CD4-positive, alpha-beta T cell treated with Interleukin-21 for 1 hour (primary cell): ENCODE measurements around the gene YBX2.
A peak's percentile ranks its signal among the peaks of the same experiment; 100 is the strongest.
"Not testable (repeated sequence)": the region's sequence is repeated elsewhere in the genome, so short reads cannot be mapped to it uniquely, and the experiment has no call there.

Experiments used
- DNase-seq: peaks from one replicate; pipeline ENCODE4 v3.0.0-alpha.2; 2020

The YBX2 gene

DNA sequence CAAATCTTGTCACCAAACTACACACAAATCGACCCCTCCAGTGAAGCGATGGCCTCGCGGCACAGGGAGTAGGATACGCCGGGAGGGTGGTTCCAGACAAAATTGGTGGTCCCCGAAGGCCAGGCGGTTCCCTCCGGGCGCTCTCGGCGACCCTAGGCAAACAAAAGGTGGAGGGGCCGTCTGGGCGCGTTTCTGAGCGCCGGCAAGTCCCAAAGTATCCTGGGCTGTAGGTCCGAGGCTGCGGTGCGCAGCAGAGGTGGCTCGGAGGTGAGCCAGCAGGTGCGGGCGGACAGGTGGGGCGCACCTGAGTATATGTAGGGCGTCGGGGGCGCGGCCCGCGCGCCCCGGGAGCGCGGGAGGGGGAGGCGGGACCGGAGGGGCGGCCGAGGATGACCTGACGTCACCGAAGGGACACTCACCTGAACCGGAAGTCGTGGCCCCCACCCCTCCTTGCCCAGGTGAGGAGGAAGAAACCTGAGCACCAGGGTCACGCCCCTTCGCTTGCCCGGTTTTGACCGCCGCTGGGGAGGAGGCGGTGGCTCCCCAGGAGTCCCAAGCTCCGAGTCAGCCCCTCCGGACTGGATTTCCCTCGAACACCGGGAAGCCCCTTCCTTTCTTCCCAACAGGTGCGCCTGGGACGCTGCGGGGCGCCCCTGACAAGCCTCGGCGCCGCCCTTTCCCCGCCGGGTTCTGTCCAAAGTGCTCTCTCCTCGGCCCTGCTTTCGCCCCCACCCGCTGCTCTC is 32.1 kb downstream of the YBX2 start, which contains the start of gene CLDN7:
CLDN7 (minus strand) TSS at position 287 of the 743 bp plus-strand sequence. CDS start 435 bp downstream, outside the sequence.
- no peak for DNase-seq

DNA sequence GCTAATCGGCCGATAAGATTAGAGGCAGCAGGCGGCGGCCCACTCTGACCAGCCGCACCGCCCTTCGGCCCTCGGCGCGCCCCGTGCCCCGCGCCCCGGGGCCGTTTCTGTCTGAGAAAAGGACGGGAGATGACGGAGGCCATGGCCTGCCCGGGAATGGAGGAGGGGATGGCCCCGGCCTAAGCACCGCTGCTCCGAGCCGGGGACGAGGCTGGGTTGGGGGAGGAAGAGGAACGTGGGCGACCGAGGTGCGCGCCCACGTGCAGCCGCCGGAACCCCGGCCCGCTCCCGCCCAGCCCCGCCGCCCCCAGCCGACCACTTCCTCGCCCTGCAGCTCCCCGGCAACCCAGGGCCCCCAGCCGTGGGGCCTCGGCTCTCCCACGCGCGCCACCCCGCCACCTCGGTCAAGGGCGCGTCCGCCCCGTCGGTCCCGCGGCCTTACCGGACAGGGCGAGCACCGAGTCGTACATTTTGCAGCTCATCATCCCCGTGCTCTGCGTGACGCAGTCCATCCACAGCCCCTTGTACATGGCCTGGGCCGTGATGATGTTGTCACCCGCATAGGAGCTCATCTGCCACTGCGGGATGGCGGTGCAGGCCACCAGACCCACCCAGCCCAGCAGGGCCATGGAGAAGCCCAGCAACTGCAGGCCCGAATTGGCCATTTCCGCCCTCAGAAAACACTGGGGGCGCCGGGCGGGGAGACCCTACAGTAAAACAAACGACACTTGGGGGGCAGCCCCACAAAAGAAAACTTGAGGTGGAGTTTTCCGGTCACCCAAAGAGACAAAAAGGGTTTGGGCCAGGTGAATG is 32.9 kb downstream of the YBX2 start:
- no peak for DNase-seq

DNA sequence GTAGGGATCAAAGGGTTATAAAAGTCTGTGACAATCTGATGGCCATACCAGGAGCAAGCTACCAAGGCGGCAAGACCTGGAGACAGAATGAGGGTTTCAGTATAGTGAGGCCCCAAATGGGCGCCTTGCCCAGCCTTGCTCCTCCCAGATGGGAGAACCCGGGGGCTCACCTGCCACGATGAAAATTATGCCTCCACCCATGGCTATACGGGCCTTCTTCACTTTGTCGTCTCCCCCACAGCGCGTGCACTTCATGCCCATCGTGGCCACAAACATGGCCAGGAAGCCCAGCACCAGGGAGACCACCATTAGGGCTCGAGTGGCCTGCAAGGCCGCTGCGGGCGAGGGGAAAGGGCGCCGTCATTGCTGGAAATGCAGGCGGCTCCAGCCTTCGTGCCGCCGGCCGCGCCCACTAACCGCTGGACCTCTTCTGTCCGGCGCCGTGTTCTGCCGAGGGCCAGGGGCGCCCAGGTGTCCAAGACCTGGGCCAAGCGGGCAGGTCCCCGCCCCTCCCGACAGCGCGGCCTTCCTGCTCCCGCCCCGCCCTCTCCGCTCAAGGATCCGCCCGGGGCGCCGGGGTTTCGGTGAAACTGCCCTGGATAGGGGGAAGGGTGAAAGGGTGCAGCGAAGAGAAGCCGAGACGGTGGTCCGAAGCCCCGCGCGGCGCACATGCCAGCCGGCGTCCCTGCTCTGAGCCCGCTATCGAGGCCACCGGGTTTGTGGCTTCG is 33.6 kb downstream of the YBX2 start:
- peak; percentile 44 for DNase-seq

DNA sequence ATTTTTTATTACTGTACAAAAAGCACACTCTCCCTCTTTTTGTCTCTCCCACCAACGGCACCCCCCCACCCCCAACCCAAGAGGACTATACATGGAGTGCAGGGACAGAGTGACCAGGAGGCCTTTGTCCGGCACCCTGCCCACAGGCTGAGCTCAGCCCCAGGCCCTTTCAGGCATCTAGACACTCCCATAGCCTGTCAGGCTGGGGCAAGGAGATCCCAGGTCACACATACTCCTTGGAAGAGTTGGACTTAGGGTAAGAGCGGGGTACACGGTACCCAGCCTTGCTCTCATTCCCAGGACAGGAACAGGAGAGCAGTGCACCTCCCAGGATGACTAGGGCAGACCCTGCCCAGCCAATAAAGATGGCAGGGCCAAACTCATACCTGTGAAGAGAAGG is 34.3 kb downstream of the YBX2 start:
- DNase-seq, result no peak

DNA sequence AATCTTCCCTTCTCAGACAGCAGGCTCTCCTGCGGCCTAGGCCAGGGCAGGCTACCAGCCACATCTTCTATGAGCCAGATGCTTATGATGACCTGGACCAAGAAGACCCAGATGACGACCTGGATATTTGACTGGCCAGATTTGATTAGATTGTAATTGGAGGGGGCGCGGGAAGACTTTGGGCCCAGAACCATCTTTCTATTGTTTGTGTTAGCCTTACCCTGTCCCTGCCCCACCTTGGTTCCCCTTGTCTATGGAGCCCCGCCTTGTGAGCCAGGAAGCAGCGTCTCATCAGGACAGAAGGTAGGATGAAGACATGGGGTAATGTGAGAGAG is 34.9 kb downstream of the YBX2 start:
- no peak for DNase-seq

DNA sequence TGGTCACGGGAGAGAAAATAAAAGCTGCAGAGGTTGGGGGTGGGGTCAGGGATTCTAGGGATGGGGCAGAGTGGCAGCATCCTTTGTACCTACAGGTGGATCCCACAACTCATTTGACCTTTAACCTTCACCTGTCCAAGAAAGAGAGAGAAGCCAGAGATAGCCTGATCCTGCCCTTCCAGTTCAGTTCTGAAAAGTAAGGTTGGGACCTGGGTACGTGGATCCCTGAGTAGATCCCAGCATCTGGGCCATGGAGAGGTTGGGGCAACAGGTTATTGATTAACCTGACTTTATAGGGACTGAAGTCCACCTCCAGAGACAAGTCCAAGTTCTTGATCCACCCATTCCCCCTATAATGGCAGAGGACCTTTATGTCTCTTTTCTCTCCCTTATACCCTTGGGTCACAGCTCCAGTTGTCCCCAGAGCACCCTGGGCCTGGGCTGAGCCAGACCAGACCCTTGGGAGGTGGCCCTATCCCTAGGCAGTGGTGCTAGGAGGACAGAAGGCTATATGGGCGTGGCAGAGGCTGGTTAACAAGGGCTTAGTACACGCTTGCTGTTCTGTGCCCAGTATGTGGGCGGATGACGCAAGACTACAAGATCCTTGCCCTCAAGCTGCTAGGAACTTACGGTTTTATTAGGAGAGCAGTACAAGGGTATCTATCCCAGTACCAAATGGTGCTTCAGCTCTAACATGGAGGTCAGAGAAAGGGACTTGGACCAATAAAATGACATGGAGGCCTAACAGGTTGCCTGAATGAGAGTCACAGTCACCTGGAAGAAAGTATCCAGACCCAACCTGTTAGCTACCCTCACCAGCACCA is 35.5 kb downstream of the YBX2 start:
- no peak for DNase-seq

DNA sequence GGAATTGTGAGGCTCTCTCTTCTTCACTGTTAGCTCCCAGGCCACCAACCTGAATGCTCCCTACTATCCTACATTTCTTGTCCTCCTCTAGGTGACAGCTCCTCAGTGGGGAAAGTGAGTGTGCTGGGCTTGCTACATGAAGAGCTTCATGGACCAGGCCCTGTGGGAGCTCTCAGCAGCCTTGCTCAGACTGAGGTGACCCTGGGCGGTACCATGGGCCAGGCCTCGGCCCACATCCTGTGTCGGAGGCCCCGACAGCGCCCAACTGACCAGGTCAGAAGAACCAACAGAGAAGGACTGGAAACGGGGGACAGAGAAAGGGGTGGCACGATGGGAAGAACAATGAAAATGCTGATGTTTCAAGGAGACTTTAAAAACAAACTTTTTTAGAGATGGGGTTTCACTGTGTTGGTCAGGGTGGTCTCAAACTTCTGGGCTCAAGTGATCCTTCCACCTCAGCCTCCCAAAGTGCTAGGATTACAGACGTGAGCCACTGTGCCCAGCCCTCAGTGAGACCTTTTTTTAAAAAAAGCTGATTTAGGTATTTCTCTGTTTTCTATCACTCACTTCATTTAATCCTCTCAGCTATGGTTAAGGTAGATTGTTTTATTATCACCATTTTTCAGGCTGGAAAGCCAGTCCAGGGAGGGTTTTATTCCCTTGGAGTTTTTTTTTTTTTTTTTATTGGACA is 37.5 kb downstream of the YBX2 start:
- no peak for DNase-seq

DNA sequence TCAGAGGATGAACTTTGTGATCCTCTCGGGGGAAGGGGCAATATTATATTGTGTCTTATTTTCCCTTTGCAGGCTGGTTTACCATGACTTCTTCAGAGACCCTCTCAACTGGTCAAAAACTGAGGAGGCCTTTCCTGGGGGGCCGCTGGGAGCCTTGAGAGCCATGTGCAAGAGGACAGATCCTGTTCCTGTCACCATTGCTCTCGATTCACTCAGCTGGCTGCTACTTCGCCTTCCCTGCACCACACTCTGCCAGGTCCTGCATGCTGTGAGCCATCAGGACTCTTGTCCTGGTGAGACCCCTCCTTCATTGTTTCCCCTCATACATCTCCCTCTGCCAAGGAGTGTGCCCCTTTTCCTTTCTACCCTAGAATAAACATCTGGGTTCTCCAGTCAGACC is 39.9 kb downstream of the YBX2 start:
- DNase-seq, result no peak

DNA sequence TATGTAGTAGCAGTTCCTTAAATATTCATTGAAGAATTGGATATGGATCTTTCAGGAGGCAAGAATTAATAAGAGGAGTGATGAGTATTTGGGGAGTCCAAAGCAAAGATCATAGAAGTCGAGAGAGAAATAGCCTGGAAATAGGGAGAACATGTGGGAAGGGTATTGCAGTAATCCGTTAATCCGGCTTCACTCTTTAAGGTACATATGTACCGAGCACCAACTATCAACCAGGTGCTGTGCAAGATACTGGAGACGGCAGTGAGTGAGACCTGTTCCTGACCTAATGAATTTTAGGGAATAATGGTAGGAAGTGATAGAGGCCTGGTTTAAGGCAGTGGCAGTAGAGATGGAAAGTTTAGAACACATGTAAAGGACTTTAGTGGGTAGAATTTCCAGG is 41.4 kb downstream of the YBX2 start:
- no peak for DNase-seq

DNA sequence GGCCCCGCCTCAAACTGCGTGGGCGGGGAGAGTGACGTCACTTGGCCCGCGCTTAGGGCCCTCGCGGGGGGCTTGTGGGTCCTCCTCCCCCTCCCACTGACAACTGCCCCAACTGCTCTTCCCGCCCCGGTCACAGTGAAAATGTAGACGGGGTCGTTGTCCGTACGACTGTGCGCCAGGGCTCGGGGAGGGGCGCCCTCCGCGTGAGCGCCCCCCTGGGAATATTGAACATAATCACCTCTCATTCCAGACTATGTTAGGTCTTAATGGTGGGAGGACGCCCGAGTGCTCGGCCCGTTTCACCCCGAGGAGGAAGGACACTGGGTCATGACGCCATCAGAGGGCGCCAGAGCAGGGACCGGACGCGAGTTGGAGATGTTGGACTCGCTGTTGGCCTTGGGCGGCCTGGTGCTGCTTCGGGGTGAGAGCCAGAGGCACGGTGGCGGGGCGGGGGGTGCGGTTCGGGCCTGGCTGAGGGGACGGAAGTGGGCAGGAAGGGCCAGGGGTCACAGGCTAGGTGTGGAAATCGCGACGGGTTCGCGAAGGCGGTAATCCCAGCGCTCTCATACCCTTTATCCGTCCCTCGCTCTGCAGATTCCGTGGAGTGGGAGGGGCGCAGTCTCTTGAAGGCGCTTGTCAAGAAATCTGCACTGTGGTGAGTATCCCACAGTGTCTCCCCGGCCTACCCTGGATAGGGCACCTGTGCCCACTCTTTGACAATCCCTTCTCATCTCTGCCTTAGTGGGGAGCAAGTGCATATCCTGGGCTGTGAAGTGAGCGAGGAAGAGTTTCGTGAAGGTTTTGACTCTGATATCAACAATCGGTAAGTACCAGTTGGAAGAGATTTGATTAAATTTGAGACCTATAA is 42.0 kb downstream of the YBX2 start, which contains the start of gene ELP5:
ELP5 (plus strand) TSS at position 40 of the 868 bp plus-strand sequence; CDS start at position 376, 336 bp downstream.
- DNase-seq, result peak; percentile 91

DNA sequence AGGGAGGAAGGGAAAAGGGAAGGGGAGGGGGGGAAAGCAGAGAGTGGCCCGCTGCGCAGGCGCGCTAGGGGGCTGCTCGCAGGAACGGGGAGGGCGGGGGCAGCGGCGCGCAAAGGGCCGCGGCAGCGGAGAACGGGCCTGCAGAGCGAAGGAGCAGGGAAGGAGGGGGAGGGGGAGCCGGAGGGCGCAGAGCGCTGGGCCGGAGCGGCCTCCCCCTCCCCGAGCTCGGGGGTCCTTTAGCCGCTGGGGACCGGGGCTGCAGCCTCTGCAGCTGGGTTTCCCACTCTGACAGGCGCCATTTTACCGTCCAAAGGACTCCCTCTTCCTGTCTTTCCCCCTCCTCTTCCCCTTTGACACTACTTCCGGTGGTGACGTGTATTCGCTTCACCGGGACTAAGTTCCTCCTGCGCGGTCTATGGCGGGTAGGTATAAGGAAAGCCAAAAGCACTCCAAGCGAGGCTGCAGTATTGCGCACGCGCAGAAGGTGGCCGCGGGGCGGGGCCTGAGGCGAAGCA is 42.7 kb downstream of the YBX2 start, which contains the start of gene CTDNEP1:
CTDNEP1 (minus strand) TSS at position 74 of the 515 bp plus-strand sequence. CDS start 438 bp downstream, outside the sequence.
- peak; percentile 99 for DNase-seq

DNA sequence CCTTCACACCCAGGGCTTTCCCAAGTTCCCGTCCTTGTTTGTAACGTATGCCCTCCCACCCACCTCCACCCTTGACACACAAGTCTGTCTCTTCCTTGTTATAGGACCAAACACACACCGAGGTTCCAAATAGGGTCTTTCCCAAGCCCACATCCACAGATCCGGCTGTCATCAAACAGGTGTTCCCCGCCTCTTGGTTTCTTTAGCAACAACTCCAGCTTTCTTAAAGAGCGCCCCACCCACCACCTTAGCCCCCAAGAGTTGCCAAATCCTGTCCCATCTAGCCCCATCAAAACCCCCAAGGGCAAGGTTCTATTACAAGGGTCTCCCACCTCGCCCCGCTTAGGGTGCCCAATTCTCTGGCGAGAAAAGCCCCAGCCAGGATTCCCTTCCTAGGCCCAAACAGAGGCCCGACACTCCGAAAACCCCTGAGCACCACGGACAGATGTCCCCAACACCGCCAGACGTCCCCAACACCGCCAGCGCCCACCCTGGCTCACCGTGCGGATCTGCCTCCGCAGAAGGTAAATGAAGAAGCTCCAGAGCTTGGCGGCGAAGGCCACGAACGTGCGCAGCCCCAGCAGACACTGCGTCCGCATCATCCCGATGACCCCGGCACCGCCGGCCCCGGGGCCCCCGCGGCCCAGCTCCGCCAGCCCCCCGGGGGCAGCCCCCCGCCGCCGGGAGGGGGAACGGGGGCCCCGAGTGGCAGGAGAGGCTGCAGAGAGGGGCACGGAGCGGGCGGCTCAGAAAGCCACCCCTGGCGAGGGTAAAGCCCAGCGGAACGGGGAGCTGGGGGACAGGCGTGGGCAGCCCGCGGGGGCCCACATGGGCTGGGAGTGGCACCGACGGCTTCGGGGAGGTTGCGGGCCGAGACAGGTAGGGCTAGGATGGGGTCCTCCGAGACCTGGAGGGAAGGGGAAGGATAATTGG is 43.5 kb downstream of the YBX2 start:
- DNase-seq, result peak; percentile 77

DNA sequence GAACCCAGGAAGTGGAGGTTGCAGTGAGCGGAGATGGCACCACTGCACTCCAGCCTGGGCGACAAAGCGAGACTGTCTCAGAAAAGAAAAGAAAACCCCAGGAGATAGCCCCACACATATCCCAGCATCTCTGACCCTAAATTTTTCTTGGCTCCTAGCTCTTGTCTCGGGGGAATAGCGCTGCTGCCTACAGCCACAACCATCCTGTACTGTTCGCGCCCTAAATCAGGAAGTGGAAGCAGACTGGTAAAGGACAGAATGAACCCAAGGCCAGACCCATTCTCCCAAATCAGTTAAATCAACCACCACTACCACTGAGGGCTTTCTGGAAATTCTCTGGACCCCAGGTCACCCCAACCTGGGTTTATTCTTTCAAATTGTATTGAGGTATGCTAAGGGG is 44.6 kb downstream of the YBX2 start:
- DNase-seq, result no peak

DNA sequence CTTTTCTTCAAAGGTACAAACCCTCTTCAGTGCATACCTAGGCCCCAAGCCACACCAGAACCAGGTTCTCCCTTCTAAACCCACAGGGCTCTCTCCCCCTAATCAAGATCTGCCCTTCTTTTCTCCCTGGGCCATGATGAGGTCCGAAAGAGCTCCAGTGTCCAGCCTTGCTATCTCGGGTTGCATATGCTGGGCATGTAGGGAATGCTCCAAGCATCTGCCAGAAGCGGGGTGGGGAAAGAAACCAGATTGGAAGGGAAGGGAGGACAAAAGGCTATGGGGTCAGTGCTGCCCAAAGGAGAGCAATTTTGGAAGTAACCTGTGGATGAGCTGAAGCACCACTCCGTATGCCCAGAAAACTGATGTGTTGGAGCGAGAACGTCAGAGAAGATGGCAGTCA is 45.2 kb downstream of the YBX2 start:
- no peak for DNase-seq

DNA sequence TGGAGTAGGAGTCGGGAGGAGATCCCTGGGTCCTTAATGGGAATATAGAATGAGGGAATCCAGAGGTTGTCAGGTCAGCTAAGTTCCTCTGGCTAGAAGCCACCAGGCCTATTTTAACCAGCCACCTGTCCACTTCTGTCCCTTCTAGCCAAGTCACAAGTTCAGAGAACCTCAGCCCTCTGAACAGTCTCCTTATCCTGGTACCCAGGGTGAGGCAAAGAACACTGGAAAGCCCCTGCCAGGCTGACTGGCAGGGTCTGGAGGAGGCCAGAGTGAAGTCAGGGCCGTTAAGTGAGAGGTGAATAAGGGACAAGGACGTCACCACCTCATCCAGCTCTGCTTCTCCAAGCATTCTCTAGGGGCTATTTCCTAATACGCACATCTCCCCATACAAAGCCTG is 45.6 kb downstream of the YBX2 start:
- DNase-seq, result no peak

DNA sequence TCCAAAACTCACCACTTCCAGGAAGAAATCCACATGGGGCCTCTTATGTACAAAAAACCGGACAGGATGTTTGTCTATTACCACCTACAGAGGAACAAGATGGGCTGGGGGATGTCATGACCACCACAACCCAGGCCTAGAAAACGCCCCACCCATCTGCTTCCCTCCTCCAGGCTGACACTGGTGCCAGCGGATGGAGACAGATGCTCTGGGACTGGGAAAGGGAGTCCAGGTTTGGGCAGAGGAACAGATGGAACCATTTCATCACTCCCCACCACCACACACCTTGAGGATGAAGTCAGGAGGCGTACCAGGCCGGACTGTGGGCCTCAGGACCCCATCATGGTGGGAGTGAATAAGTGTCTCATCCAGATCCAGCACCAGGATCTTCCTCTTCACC is 47.7 kb downstream of the YBX2 start:
- no peak for DNase-seq

DNA sequence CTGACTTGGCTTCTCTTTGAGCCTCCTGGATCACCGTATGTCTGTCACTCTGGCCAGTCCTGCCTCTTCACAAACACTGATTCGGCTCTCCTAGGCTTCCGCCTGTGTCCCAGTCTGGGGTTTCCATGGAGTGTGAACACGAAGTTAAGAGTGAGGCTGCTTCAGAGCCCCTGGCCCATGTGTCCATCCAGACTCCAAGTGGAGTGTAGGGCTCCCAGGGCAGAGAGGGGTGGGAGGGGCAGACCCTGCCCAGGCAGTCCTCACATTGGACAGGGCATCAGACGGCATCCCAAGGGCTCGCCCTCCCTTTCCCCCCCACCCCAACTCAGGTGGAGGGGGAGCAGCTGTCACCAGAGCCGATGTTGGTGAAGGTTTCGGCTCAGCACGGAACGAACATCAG is 50.6 kb downstream of the YBX2 start:
- not testable (repeated sequence) for DNase-seq

DNA sequence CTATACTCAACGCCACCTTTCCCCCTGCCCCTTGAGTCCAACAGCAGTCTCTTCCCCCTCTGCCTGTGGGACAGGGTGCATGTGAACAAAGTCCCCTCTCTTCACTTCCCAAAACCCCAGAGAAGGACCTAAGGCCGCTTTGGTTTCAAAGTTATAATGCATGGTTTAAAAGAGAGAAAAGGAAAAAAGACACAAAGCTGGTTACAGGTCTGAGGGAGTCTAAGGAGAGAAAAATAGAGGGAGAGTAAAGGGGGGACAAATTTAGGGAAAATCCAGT is 51.0 kb downstream of the YBX2 start:
- DNase-seq, result no peak

DNA sequence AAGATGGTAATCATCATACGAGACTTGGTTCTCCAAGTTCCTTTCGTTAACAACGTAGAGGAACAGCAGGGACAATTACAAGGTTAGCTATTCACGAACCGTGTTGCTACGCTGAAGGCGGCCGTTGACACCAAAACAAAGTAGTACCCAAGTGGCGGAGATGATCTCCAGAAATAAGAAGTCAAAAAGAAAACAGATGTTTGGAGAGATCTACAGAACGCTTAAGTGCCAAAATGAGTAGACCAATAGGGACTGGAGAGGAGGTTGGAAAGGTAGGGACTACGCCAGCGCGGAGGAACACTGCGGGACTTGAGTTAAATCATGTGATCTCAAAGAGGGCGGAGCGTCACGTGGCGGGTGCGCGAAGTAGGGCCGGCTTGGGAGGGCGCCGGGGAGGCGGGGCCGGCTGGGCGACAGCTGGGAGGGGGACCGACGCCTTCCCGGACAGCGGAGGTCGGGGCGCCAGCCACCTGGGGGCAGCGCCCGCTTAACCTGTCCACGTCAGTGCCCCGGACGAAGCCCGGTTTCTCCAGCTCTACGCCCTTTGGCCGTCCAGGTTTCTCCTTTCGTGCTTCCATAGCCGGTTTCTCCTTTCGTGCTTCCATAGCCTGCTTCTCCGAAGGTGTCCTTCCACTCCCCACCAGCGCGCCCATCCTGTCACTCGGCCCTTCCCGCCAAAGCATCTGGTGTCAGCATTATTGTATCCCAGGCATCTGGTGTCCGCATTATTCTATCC is 51.6 kb downstream of the YBX2 start:
- peak; percentile 95 for DNase-seq
